ENCODE results near the gene TMEM158.

DNA sequence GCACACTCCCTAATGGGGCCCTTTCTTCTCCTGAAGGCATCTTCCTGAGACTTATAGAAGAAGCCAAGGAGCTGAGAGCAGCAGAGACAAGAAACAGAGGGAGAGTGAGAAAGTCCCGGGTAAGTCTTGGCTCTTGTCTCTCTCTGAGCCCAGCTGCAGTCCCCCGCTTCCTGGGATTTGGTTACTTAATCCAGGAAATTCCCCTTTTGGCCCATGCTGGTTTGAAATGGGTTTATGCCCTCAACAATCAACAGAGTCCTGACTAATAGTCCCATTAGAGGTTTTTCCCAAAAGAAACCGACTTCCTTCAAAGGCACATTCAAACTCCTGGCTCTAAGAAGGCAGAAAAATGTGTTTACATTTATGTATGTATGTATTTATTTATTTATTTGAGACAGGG, 22.0 kb downstream of the TMEM158 start:
- TF ChIP-seq, protein P1, sequence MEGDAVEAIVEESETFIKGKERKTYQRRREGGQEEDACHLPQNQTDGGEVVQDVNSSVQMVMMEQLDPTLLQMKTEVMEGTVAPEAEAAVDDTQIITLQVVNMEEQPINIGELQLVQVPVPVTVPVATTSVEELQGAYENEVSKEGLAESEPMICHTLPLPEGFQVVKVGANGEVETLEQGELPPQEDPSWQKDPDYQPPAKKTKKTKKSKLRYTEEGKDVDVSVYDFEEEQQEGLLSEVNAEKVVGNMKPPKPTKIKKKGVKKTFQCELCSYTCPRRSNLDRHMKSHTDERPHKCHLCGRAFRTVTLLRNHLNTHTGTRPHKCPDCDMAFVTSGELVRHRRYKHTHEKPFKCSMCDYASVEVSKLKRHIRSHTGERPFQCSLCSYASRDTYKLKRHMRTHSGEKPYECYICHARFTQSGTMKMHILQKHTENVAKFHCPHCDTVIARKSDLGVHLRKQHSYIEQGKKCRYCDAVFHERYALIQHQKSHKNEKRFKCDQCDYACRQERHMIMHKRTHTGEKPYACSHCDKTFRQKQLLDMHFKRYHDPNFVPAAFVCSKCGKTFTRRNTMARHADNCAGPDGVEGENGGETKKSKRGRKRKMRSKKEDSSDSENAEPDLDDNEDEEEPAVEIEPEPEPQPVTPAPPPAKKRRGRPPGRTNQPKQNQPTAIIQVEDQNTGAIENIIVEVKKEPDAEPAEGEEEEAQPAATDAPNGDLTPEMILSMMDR (IDR thresholded peaks at IDR 0.05 in 2 of 3, conservative IDR thresholded peaks at IDR 0.05 in 1 of 3; ENCODE audit: control insufficient read depth in 2 of 3, extremely low read depth in 1 of 3, insufficient read depth in 1 of 3, low read depth in 3 of 3, low read length in 3 of 3) = no peak
- TF ChIP-seq POLR2A (IDR thresholded peaks at IDR 0.05; ENCODE audit: low read depth, low read length) = no peak
- TF ChIP-seq ESRRA (IDR thresholded peaks at IDR 0.05; ENCODE audit: low read length) = no peak
- no peak for TF ChIP-seq SPI1 (IDR thresholded peaks at IDR 0.05; ENCODE audit: borderline replicate concordance, insufficient read depth, low read depth, low read length)
- TF ChIP-seq, protein P2, sequence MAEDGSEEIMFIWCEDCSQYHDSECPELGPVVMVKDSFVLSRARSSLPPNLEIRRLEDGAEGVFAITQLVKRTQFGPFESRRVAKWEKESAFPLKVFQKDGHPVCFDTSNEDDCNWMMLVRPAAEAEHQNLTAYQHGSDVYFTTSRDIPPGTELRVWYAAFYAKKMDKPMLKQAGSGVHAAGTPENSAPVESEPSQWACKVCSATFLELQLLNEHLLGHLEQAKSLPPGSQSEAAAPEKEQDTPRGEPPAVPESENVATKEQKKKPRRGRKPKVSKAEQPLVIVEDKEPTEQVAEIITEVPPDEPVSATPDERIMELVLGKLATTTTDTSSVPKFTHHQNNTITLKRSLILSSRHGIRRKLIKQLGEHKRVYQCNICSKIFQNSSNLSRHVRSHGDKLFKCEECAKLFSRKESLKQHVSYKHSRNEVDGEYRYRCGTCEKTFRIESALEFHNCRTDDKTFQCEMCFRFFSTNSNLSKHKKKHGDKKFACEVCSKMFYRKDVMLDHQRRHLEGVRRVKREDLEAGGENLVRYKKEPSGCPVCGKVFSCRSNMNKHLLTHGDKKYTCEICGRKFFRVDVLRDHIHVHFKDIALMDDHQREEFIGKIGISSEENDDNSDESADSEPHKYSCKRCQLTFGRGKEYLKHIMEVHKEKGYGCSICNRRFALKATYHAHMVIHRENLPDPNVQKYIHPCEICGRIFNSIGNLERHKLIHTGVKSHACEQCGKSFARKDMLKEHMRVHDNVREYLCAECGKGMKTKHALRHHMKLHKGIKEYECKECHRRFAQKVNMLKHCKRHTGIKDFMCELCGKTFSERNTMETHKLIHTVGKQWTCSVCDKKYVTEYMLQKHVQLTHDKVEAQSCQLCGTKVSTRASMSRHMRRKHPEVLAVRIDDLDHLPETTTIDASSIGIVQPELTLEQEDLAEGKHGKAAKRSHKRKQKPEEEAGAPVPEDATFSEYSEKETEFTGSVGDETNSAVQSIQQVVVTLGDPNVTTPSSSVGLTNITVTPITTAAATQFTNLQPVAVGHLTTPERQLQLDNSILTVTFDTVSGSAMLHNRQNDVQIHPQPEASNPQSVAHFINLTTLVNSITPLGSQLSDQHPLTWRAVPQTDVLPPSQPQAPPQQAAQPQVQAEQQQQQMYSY (CRISPR knock-in tag; IDR thresholded peaks at IDR 0.05) = no peak
- TF ChIP-seq BCL11A (IDR thresholded peaks at IDR 0.05; ENCODE audit: low read depth, low read length) = no peak
- no peak for TF ChIP-seq SIN3A (IDR thresholded peaks at IDR 0.05; ENCODE audit: low read depth, low read length)
- no peak for TF ChIP-seq CHD1 (IDR thresholded peaks at IDR 0.05; ENCODE audit: low read depth, low read length)
- TF ChIP-seq JUND (IDR thresholded peaks at IDR 0.05; ENCODE audit: low read depth, low read length) = no peak

Measured in GM12878 (cell line).